GM19372 (cell line): ENCODE results near the gene PTPN22.
A peak's percentile ranks its signal among the peaks of the same experiment; 100 is the strongest.

Experiments
- ATAC-seq: cut with Tn5 transposase; IDR thresholded peaks from one replicate; pipeline ENCODE4 v1.9.1; 2021; ENCODE audit warnings: mild to moderate bottlenecking, low read depth, moderate library complexity; ENCODE audit not compliant: unreplicated experiment

Gene PTPN22

DNA sequence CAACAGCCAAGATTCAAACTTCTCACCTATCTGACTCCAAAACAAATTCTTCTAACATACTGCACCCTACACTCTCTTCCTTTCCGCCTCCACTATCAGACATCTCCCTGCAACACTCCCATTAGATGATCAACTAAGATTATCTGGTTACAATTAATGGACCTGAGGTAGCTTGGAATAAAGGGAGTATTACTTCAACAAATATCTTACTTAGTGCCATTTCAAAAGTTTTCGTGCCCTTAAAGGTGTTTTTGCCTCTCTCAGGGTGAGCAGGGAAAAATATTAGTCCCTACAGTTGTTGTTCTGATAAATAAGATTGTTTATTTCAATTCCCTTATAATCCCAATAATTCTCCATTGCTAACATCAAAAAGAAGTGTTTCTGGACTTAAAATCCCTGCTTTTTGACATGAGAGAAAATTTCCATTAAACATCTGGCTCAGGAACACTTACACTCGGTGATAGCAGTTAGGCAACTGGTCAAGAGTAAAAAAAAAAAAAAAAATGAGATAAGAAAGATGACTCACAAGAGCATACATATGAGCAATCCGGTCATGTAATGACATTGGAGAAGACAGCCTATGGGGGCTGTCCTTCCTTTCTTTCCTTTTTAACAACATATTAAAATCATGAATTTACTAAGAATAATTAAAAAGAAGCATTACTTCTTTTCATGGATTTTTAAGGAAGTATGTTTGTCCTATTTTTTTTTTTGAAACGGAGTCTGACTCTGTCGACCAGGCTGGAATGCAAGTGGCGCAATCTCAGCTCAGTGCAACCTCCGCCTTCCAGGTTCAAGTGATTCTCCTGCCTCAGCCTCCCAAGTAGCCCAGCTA is 66.9 kb downstream of the PTPN22 start:
- ATAC-seq = no peak

DNA sequence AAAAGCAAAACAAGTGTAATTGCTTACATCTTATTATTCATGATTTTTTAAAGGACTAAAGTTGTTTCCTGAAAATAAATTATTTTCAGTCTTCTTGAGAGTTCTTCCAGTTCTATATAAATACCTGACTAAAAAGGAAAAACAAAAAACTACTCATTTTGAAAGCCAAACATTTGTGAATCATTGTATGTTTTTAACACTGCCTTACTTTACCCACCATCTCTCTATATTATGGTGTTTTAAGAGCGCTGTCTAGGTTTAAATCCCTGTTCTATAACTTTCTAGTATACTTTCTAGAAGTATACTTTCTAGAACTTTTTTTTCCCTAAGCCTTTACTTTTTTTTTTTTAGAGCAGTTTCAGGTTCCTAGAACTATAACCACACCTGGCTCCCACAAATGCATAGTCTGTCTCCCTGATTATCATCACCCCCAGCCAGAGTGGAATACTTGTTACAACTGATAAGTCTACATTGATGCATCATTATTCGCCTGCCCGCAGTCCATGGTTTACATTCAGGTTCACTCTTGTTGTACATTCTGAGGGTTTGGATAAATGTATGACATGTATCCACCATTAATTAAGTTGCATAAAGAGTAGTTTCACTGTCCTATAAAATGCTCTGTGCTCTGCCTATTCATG is 69.0 kb downstream of the PTPN22 start:
- ATAC-seq = no peak

DNA sequence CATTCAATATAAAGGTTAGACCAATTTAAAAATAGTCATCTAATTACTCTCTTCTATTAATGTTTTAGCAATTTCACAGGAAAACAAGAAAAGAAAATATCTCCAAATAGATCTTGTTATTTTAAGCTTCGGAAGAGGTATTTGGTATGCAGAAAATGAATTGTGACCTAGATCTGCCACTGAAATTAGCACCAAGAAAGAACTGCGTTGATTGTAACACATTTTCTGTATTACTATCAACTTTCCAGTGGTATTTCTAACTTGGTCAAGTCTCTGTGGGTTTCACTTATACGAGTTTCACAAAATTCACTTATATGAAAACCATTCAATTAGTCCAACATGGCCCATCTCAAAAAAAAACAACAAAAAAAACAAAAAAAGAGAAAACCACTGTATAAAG is 71.0 kb downstream of the PTPN22 start:
- ATAC-seq = no peak

- ATAC-seq = no peak
Measured at GRCh38 chr1:113797472-113797871, 74.0 kb downstream of the PTPN22 start.

- ATAC-seq = no peak
Measured at GRCh38 chr1:113793878-113794834, 77.4 kb downstream of the PTPN22 start.

DNA sequence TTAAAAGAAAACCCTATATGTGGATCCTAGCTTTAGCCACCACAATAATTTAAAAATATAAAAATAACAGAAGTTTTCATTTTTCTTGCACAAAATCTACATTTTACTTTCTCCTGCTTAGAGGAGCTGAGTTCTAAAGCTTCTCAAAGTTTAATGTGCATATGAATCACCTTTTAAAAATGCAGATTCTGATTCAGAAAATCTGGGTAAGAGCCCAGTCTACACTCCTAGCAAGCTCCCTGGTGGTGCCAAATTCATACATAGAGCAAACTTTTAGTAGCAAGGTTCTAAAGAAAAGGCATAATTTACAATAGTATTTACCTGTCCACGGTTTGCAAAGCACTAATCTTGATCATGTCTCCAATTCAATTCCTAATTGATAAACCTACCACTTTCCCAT is 78.5 kb downstream of the PTPN22 start:
- ATAC-seq = no peak

- ATAC-seq = no peak
Measured at GRCh38 chr1:113792471-113792870, 79.0 kb downstream of the PTPN22 start.

- ATAC-seq = no peak
Measured at GRCh38 chr1:113788802-113789201, 82.7 kb downstream of the PTPN22 start.

GRCh38 chr1:113787663-113788062 is 83.8 kb downstream of the PTPN22 start:
- ATAC-seq = no peak

DNA sequence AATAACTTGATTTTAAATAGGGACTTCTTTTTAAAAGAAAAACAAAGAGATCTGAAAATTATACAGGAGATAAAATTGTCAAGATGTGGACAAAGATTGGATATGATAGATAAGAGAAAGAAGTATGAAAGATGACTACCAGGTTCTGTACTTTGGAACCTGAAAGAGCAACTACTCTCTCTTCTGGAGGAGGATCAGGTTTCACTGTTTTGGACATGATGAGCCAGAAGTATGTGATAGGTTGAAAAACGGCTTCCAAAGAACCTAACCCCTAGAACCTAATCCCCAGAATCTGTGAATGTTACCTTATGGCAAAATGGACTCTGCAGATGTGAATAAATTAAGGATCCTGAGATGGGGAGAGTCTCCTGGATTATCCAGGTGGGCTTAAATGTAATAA is 85.4 kb downstream of the PTPN22 start:
- no peak for ATAC-seq

GRCh38 chr1:113784104-113784779 is 87.3 kb downstream of the PTPN22 start:
- ATAC-seq = peak; percentile 50

DNA sequence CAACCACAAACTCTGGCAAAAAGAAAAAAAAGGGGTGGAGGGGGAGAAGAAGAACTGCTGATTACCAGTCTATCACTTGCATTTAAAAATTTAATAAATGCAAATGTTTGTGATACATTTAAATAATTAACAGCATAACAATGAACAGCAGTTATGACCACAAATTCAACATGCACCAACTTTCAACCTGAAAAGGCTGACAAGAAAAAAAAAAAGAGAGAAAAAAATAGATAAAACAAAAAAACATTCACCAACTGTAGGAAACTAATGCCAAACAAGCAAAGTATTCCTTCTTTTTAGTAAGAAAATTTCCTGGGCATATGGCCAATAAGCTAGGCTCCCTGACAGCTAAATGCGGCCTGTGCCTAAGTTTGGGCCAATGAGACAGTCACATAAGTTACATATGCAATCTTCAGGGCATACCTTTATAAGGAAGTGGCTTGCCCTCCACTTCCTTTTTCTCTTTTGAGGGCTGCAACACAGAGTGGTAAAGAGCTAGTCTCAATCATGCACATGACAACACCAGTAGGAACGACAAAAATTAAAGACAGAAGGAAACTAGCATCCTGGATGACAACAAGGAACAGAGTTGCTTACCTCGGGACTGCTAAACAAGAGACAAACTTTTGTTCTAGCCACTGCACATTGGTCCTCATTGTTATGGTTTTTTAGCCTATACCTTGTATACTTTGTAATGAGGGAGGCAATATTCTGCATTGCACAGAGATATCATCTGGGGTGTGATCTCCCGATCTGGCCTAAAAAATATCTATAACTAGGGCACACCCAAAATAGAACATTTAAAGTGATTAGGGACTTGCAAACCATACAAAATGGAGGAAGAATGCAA is 88.0 kb downstream of the PTPN22 start:
- peak; percentile 80 for ATAC-seq

- no peak for ATAC-seq
Measured at GRCh38 chr1:113782406-113782805, 89.1 kb downstream of the PTPN22 start.

DNA sequence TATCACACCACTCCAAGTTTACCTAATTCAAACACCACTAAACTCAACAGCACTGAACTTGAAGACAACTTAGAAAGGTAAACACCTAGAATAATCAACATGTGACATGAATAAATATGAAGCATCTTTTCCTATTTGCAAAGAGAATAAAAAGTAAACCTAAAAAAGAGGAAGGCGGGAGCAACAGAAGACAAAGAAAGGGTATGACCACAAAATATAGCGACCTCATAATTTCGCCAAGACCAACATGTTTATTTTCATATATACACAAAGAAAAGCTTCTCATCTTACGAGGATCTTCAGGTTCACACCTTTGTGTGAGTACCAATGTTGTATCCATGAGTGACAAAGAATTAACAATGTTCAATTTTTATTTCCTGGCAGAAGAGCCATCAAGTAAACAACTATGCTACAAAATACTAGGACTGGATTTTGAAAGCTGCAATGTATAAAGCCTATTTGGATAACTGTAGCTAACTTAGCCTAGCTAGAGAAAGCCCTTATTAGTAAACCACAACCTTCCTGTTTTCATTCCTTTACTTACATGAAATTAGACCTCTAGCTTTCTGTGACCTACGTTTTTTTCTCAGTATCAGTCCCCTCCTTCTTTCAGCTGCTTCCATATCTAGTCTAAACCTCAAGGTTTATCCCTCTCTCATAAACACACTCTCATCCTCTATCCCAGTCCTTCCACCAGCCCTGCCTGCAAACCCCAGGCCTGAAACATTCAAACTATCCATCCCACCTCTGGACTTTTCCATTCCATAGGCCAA is 91.0 kb downstream of the PTPN22 start:
- no peak for ATAC-seq

- no peak for ATAC-seq
Measured at GRCh38 chr1:113779542-113779941, 92.0 kb downstream of the PTPN22 start.

GRCh38 chr1:113777561-113777960 is 94.0 kb downstream of the PTPN22 start:
- ATAC-seq = no peak

GRCh38 chr1:113770031-113770430 is 101.5 kb downstream of the PTPN22 start:
- ATAC-seq = no peak

DNA sequence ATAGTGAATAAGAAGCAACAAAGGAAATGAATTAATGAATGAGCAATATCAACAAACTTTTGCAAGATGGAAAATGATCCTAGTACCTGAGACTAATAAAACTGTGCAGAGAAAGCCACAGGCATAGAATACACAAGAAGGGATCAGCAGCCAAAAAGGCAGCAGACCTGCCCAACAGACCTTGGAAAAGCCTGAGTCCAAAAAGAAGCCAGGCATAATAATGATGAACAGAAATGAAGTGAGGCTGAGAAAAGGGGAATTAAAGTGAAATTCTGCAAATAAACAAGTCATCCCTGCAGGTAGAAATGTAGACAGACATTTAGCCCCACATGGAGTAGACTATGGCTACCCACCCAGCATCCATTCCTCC is 101.9 kb downstream of the PTPN22 start:
- ATAC-seq = no peak
